SK-N-SH treated with all-trans-retinoic acid at 6 μM for 48 hours (cell line): Measurements from ENCODE around the gene KCNG2.
A peak's percentile ranks its signal among the peaks of the same experiment; 100 is the strongest.

Source experiments
- BACH2 ChIP-seq: fragments of 250-450 bp; sonication (Bioruptor Pico); IDR thresholded peaks from 2 replicates; pipeline ENCODE4 v1.9.0; 2021; ENCODE audit warnings: mild to moderate bottlenecking, borderline replicate concordance
- CREB5 ChIP-seq: fragments of 250-450 bp; sonication (Bioruptor Pico); IDR thresholded peaks from 2 replicates; pipeline ENCODE4 v1.5.1; 2020; ENCODE audit warnings: low read depth, mild to moderate bottlenecking, moderate library complexity
- PATZ1 ChIP-seq: fragments of 250-450 bp; sonication (Bioruptor Pico); IDR thresholded peaks from 2 replicates; pipeline ENCODE4 v1.8.0; 2020; ENCODE audit warnings: mild to moderate bottlenecking, moderate library complexity, borderline replicate concordance
- RARB ChIP-seq: fragments of 250-450 bp; sonication (Bioruptor Pico); IDR thresholded peaks from 2 replicates; pipeline ENCODE4 v1.8.0; 2021; ENCODE audit warnings: mild to moderate bottlenecking, moderate library complexity
- SNAI2 ChIP-seq: fragments of 250-450 bp; sonication (Bioruptor Pico); IDR thresholded peaks from 2 replicates; pipeline ENCODE4 v1.5.0; 2020; ENCODE audit warnings: mild to moderate bottlenecking, moderate library complexity
- ZFP30 ChIP-seq: fragments of 450-650 bp; formaldehyde crosslinking; IDR thresholded peaks from 2 replicates; pipeline ENCODE4 v1.5.0; 2022; ENCODE audit warnings: mild to moderate bottlenecking, moderate library complexity
- ZNF565 ChIP-seq: fragments of 450-650 bp; formaldehyde crosslinking; conservative IDR thresholded peaks from 2 replicates; pipeline ENCODE4 v1.5.0; 2020; ENCODE audit warnings: low read depth, mild to moderate bottlenecking, moderate library complexity
- ZNF70 ChIP-seq: fragments of 450-650 bp; formaldehyde crosslinking; IDR thresholded peaks from 2 replicates; pipeline ENCODE4 v1.5.0; 2020; ENCODE audit warnings: mild to moderate bottlenecking, moderate library complexity

GRCh38 chr18:79796531-79797405 lies 970 bp upstream of the KCNG2 start:
- TF ChIP-seq CREB5 (CRISPR knock-in tag) (no peak), BACH2 (CRISPR knock-in tag) (no peak), ZNF70 (CRISPR knock-in tag) (peak; percentile 30; the same call in 1 of the 2 replicates), PATZ1 (CRISPR knock-in tag) (no peak), ZNF565 (CRISPR knock-in tag) (no peak), RARB (CRISPR knock-in tag) (no peak), SNAI2 (CRISPR knock-in tag) (no peak), ZFP30 (CRISPR knock-in tag) (no peak)
